A549 (cell line): ENCODE measurements around the gene COX10.

ENCODE experiments used
- CEBPB ChIP-seq, 2 experiments: fragments of >200 bp in 1 of 2; sonication (Bioruptor Twin) in 1 of 2; formaldehyde crosslinking in 1 of 2; IDR thresholded peaks; 2 replicates each; pipeline ENCODE4 v1.6.1; 2012 to 2016
- KDM1A ChIP-seq: fragments of 200-600 bp; sonication (generic); IDR thresholded peaks from 2 replicates; pipeline ENCODE4 v1.6.1; 2016; ENCODE audit warnings: low read depth, mild to moderate bottlenecking
- MYC ChIP-seq: IDR thresholded peaks from 2 replicates; pipeline ENCODE4 v1.6.1; 2012; ENCODE audit warnings: mild to moderate bottlenecking, inconsistent platforms, low read length, improper control_type of control experiment, borderline replicate concordance
- POLR2A ChIP-seq: IDR thresholded peaks from 2 replicates; pipeline ENCODE4 v1.6.1; 2012; ENCODE audit warnings: mild to moderate bottlenecking, low read length
- POLR2AphosphoS2 ChIP-seq: conservative IDR thresholded peaks from 2 replicates; pipeline ENCODE4 v1.6.1; 2012; ENCODE audit warnings: low read length, improper control_type of control experiment, inconsistent platforms
- RAD21 ChIP-seq, 2 experiments: fragments of >200 bp in 1 of 2; sonication (Bioruptor Twin) in 1 of 2; formaldehyde crosslinking in 1 of 2; IDR thresholded peaks in 1 of 2; conservative IDR thresholded peaks in 1 of 2; 2 replicates in 1 of 2; 3 replicates in 1 of 2; pipeline ENCODE4 v1.6.1; 2012 to 2018; ENCODE audit warnings: inconsistent platforms in 1 of 2
- RCOR1 ChIP-seq: fragments of 150-350 bp; IDR thresholded peaks from 2 replicates; pipeline ENCODE4 v1.6.1; 2014; ENCODE audit warnings: antibody characterized with exemption, low read length, low read depth
- TP53 ChIP-seq: fragments of 250-450 bp; sonication (Bioruptor Pico); IDR thresholded peaks from 2 replicates; pipeline ENCODE4 v1.5.0; 2021; ENCODE audit warnings: mild to moderate bottlenecking, moderate library complexity
- USF2 ChIP-seq: fragments of 450-650 bp; IDR thresholded peaks from 2 replicates; pipeline ENCODE4 v1.6.1; 2014; ENCODE audit warnings: antibody characterized with exemption
- TF ChIP-seq, protein P1 (sequence below): fragments of 150-350 bp; IDR thresholded peaks from 2 replicates; pipeline ENCODE4 v1.6.1; 2014; ENCODE audit warnings: low read depth, mild to moderate bottlenecking, low read length
- TF ChIP-seq, protein P2 (sequence below): fragments of >200 bp; sonication (Bioruptor Twin); formaldehyde crosslinking; IDR thresholded peaks from 3 replicates; pipeline ENCODE4 v1.5.1; 2016

- TF ChIP-seq MYC: no peak
- no peak for TF ChIP-seq POLR2A
- no peak for TF ChIP-seq USF2
- TF ChIP-seq POLR2AphosphoS2: no peak
- TF ChIP-seq, protein P1, sequence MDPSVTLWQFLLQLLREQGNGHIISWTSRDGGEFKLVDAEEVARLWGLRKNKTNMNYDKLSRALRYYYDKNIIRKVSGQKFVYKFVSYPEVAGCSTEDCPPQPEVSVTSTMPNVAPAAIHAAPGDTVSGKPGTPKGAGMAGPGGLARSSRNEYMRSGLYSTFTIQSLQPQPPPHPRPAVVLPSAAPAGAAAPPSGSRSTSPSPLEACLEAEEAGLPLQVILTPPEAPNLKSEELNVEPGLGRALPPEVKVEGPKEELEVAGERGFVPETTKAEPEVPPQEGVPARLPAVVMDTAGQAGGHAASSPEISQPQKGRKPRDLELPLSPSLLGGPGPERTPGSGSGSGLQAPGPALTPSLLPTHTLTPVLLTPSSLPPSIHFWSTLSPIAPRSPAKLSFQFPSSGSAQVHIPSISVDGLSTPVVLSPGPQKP: no peak
- TF ChIP-seq KDM1A: no peak
- TF ChIP-seq TP53 (CRISPR knock-in tag): no peak
- TF ChIP-seq, protein P2, sequence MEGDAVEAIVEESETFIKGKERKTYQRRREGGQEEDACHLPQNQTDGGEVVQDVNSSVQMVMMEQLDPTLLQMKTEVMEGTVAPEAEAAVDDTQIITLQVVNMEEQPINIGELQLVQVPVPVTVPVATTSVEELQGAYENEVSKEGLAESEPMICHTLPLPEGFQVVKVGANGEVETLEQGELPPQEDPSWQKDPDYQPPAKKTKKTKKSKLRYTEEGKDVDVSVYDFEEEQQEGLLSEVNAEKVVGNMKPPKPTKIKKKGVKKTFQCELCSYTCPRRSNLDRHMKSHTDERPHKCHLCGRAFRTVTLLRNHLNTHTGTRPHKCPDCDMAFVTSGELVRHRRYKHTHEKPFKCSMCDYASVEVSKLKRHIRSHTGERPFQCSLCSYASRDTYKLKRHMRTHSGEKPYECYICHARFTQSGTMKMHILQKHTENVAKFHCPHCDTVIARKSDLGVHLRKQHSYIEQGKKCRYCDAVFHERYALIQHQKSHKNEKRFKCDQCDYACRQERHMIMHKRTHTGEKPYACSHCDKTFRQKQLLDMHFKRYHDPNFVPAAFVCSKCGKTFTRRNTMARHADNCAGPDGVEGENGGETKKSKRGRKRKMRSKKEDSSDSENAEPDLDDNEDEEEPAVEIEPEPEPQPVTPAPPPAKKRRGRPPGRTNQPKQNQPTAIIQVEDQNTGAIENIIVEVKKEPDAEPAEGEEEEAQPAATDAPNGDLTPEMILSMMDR: no peak
- no peak for TF ChIP-seq RCOR1
- no peak for TF ChIP-seq CEBPB (IDR thresholded peaks at IDR 0.05)
- no peak for TF ChIP-seq RAD21 (conservative IDR thresholded peaks at IDR 0.05 in 1 of 2, IDR thresholded peaks at IDR 0.05 in 1 of 2)
Observed at GRCh38 chr17:14084955-14085354, 15.7 kb downstream of the COX10 start.
